Ishikawa (cell line): ENCODE results near the gene B4GAT1.

Source experiments
- CEBPB ChIP-seq: IDR thresholded peaks from 2 replicates; pipeline ENCODE4 v1.6.1; 2012
- CREB1 ChIP-seq: IDR thresholded peaks from 2 replicates; pipeline ENCODE4 v1.6.1; 2012; ENCODE audit warnings: low read depth
- EGR1 ChIP-seq: IDR thresholded peaks from 2 replicates; pipeline ENCODE4 v1.6.1; 2012
- EP300 ChIP-seq: IDR thresholded peaks from 2 replicates; pipeline ENCODE4 v1.6.1; 2012; ENCODE audit warnings: borderline replicate concordance
- FOXM1 ChIP-seq: IDR thresholded peaks from 2 replicates; pipeline ENCODE4 v1.6.1; 2012; ENCODE audit warnings: low read depth, borderline replicate concordance
- NFIC ChIP-seq: IDR thresholded peaks from 2 replicates; pipeline ENCODE4 v1.6.1; 2012
- RAD21 ChIP-seq: IDR thresholded peaks from 2 replicates; pipeline ENCODE4 v1.6.1; 2012; ENCODE audit warnings: low read depth
- TAF1 ChIP-seq: IDR thresholded peaks from 2 replicates; pipeline ENCODE4 v1.6.1; 2012; ENCODE audit warnings: low read depth, mild to moderate bottlenecking
- TCF12 ChIP-seq: IDR thresholded peaks from 2 replicates; pipeline ENCODE4 v1.6.1; 2012; ENCODE audit warnings: low read depth
- TEAD4 ChIP-seq: IDR thresholded peaks from 2 replicates; pipeline ENCODE4 v1.6.1; 2012
- YY1 ChIP-seq: IDR thresholded peaks from 2 replicates; pipeline ENCODE4 v1.6.1; 2012; ENCODE audit warnings: low read depth
- ZBTB7A ChIP-seq: IDR thresholded peaks from 2 replicates; pipeline ENCODE4 v1.6.1; 2012; ENCODE audit warnings: low read depth
- TF ChIP-seq, protein P1 (sequence below): IDR thresholded peaks from 2 replicates; pipeline ENCODE4 v1.6.1; 2012; ENCODE audit warnings: low read depth, mild to moderate bottlenecking
- TF ChIP-seq, protein P2 (sequence below): IDR thresholded peaks from 2 replicates; pipeline ENCODE4 v1.6.1; 2012
- TF ChIP-seq, protein P3 (sequence below): IDR thresholded peaks from 2 replicates; pipeline ENCODE4 v1.6.1; 2012

Gene B4GAT1

DNA sequence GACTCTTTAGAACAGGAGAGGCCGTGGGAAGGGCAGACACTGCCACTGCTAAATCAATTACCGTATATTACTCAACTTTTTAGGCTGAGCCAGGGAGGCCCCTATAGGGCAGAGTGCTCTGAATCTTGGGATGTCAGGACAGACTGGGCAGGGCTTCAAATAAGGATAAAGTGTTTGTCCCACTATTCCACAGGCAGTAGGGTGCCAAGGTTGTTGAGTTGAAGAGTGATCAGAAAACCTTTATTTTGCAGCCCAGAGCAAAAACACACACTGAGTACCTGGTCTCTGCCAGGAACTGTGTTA, 1.6 kb upstream of the B4GAT1 start:
- TF ChIP-seq NFIC: no peak
- no peak for TF ChIP-seq CEBPB
- TF ChIP-seq, protein P1, sequence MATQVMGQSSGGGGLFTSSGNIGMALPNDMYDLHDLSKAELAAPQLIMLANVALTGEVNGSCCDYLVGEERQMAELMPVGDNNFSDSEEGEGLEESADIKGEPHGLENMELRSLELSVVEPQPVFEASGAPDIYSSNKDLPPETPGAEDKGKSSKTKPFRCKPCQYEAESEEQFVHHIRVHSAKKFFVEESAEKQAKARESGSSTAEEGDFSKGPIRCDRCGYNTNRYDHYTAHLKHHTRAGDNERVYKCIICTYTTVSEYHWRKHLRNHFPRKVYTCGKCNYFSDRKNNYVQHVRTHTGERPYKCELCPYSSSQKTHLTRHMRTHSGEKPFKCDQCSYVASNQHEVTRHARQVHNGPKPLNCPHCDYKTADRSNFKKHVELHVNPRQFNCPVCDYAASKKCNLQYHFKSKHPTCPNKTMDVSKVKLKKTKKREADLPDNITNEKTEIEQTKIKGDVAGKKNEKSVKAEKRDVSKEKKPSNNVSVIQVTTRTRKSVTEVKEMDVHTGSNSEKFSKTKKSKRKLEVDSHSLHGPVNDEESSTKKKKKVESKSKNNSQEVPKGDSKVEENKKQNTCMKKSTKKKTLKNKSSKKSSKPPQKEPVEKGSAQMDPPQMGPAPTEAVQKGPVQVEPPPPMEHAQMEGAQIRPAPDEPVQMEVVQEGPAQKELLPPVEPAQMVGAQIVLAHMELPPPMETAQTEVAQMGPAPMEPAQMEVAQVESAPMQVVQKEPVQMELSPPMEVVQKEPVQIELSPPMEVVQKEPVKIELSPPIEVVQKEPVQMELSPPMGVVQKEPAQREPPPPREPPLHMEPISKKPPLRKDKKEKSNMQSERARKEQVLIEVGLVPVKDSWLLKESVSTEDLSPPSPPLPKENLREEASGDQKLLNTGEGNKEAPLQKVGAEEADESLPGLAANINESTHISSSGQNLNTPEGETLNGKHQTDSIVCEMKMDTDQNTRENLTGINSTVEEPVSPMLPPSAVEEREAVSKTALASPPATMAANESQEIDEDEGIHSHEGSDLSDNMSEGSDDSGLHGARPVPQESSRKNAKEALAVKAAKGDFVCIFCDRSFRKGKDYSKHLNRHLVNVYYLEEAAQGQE: no peak
- no peak for TF ChIP-seq ZBTB7A
- no peak for TF ChIP-seq EGR1
- no peak for TF ChIP-seq TCF12
- TF ChIP-seq TAF1: no peak
- TF ChIP-seq, protein P2, sequence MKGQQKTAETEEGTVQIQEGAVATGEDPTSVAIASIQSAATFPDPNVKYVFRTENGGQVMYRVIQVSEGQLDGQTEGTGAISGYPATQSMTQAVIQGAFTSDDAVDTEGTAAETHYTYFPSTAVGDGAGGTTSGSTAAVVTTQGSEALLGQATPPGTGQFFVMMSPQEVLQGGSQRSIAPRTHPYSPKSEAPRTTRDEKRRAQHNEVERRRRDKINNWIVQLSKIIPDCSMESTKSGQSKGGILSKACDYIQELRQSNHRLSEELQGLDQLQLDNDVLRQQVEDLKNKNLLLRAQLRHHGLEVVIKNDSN: no peak
- TF ChIP-seq YY1: no peak
- TF ChIP-seq RAD21: no peak
- TF ChIP-seq TEAD4: no peak
- TF ChIP-seq EP300: no peak

DNA sequence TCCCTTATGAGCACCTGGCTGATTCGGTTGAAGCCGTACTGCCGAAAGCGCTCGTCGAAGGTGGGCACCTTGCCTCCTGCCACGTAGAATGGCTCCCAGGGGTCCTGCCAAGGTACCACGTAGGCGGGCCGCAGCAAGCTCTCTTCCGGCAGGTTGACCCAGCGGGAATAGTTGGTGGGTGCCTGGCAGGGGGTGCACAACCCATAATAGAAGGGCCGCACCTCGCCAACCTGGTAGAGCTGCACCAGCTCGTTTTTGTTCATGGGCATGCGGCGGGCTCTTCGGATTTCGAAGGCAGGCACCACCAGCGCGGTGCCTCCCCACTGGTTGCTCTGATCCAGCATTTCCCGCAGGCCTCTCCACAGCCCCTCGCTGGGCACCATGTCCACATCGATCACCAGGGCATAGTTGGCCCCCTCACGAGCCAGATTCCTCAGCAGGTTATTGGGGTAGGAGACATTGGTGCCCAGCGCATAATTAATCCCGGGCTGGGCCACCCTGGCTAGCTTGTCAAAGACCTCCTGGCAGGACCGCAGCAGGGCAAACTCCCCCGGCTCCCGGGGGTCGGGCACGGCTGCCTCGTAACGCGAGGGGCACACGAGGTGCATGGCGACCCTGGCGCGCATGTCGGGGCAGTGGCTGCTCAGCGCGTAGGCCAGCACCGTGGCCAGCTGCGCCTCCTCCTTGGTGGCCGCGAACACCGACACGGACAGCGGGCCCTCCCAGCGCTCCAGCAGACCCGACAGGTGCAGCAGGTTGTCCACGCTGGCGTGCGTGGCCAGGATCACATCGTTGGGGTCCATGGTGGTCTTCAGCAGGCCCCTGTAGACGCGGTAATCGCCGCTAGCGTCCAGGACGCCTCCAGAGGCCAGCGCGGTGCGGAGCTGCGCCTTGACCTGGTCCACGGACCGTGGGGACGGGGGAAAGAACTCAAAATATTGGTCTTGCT, 679 bp downstream of the B4GAT1 start:
- TF ChIP-seq, protein P3, sequence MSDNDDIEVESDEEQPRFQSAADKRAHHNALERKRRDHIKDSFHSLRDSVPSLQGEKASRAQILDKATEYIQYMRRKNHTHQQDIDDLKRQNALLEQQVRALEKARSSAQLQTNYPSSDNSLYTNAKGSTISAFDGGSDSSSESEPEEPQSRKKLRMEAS: 0 out of 2 replicates have a peak, but pooled peaks have one; percentile 20
- TF ChIP-seq TCF12 (no peak), CREB1 (no peak), ZBTB7A (peak; percentile 62; the same call in 1 of the 2 replicates), RAD21 (no peak)
- TF ChIP-seq, protein P1: 0 out of 2 replicates have a peak, but pooled peaks have one; percentile 29

DNA sequence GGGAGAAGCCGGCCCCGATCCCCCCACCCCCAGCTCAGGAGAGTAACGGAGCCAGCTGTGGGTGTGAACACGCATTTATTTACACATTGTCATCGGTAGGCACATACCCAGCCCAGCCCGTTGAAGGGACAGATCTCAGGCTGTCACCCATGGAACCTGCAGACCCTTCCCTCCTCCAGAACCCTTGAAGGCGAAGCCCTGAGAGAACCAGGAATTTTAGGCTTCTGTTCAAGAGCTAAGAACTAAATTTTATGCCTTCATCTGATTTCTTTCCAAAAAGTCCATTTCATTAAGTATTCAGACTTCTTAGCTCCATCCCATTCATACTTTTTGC, 2.1 kb downstream of the B4GAT1 start:
- TF ChIP-seq RAD21 (no peak), TAF1 (no peak; the same call in 1 of the 2 replicates), EP300 (no peak)
- TF ChIP-seq, protein P2: no peak
- TF ChIP-seq, protein P3: no peak

DNA sequence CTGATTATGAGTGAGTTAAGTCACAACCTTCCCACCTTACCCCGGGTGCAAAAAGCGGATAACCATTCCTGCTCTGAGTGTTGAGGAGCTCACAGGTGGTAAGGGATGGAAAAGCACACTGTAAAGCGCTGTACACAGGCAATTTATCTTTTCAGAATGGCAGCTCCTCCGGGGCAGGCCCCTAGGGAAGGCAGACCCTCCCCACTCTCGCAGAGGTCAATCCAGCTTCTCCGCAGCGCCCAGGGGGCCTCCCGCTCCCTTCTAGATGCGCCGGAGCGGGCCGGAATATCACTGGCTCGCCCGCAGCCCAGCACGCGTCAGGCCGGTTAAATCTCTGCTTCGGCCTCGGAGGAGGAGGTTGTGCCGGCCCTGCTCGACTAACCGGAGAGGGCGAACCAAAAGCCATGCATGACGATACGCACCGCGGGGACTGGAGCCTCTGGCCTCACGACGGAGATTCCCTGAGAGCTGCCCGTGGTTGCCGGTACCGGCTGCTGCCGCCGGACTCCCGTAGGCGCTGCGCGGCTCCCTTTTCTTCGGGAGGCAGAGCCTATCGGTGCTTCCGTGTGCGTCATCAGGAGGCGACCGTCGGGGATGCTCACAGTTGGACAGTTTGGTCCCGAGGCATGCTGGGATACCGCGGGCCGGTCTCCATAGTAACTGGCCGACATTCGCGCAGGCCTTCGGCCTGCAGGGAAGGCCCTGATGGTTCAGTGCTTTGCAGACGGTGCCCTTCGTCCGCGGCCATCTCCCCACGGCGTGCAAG, 2.7 kb downstream of the B4GAT1 start, which contains the start of gene BRMS1:
Gene BRMS1, minus strand, starts transcription at position 555 of the 766 bp plus-strand sequence. CDS start 2,870 bp downstream, outside the sequence.
- TF ChIP-seq, protein P1: no peak
- TF ChIP-seq RAD21 (no peak), TEAD4 (no peak), CEBPB (no peak), FOXM1 (peak; percentile 20; the same call in 1 of the 2 replicates), CREB1 (peak; percentile 97), TCF12 (peak; percentile 73), TAF1 (peak; percentile 86), YY1 (peak; percentile 78), NFIC (no peak), ZBTB7A (no peak), EP300 (no peak), EGR1 (no peak)
- TF ChIP-seq, protein P2: no peak
- TF ChIP-seq, protein P3: peak; percentile 70
